Measurements from ENCODE around the gene CPEB4.

- TF ChIP-seq POLR2A (IDR thresholded peaks at IDR 0.05; ENCODE audit: low read depth, low read length) (no peak), CTCF (IDR thresholded peaks at IDR 0.05; ENCODE audit: extremely low read depth in 1 of 2, insufficient read depth in 1 of 2, low read depth in 1 of 2, low read length in 2 of 2) (no peak), EZH2 (IDR thresholded peaks at IDR 0.05; ENCODE audit: borderline replicate concordance, low read depth, low read length, severe bottlenecking) (no peak), POLR2AphosphoS5 (IDR thresholded peaks at IDR 0.05; ENCODE audit: insufficient read depth, low read depth, low read length) (no peak), JUN (IDR thresholded peaks at IDR 0.05; ENCODE audit: borderline replicate concordance, insufficient read depth, insufficient read length, low read depth) (no peak), MAX (IDR thresholded peaks at IDR 0.05; ENCODE audit: insufficient read depth, insufficient read length) (no peak), GATA2 (IDR thresholded peaks at IDR 0.05; ENCODE audit: insufficient read depth, insufficient read length, low read depth, low read length) (no peak), FOS (IDR thresholded peaks at IDR 0.05; ENCODE audit: borderline replicate concordance, insufficient read depth, low read length) (no peak)
Measured at GRCh38 chr5:173964506-173964905, 76.4 kb downstream of the CPEB4 start.

Data from endothelial cell of umbilical vein (primary cell).